ENCODE results near the gene POLA1.
"Not testable (repeated sequence)": the region's sequence is repeated elsewhere in the genome, so short reads cannot be mapped to it uniquely, and the experiment has no call there.

The POLA1 gene

DNA sequence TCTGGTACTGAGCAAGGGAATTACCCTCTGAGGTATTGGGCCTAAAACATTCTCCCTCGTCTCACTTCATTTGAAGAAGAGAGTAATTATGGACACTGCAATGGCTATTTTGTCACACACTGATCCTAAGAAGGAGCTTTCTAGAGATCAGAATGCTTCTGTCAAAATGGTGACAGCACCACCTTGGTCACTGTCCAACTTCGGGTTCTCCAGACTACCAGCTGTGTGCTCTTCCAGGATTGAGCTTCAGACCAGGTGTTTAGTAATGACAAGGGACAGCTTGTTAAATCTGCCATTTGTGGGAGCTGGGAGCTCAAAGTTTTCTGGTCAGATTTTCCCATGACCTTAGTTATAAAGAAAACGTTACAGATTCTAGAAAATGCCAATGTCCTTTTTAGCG, 105.4 kb downstream of the POLA1 start:
- no peak for DNase-seq

DNA sequence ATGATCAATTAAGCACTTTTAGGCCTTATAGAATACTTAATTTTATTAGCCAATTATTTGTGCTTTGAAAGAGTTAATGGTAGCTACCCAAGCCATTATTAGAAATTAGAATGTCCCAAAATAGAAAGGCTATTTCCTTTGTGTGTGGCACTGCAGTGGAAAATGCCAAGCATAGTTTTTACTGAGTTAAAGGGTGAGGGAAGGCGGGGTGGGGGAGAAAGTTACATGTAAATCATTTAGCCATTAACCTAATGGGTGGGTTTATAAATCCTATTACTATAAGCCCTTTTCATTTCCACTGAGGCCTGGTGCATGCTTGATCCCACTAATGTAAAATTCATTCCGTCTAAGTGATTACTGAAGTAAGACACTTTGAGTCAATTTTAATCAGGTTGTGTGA, 105.8 kb downstream of the POLA1 start:
- DNase-seq = no peak

DNA sequence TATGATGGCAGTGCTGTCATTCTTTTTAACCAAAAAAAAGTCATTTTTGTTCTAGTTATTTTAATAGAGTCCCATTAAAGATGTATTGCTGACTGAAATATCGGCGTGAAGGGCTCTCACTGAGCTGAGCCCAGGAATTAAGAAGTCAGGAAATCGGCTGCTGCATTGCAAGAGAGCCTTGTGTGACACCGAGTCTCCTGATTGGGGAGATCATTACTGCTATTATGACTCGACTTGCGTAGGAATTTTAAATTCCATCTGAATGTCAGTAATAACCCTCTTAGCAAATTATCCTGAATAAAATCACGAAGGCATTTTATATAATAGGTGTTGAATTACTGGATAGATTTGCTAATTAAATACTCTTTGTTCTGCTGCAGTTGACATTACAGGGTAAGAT, 111.5 kb downstream of the POLA1 start:
- DNase-seq = no peak

DNA sequence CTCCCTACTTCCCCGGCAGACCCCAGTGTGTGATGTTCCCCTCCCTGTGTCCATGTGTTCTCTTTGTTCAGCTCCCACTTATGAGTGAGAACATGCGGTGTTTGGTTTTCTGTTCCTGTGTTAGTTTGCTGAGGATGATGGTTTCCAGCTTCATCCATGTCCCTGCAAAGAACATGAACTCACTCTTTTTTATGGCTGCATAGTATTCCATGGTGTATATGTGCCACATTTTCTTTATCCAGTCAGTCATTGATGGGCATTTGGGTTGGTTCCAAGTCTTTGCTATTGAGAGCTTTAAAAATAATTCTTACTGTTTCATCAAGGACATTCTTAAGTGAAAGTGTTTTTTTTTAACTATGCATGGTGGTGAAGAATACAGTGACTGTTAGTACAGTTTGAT, 126.1 kb downstream of the POLA1 start:
- DNase-seq = not testable (repeated sequence)

DNA sequence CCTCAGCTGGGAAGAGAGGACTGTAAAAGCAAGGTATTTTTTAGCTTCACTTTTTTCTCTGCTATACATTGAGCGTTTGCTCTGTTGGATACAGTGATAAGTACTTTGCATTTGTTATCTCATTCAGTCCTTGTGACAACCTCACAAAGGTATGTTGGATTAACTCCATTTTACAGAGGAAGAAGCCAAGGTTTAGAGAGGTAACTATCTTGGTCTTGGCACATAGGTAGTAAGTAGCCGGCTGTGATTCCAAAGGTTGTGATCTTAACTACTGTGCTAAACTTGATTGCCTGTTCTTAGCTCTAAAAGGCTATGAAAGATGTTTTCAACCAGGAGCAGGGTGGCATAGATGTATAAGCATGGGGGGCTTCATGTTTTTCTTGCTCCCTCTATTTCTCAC, 134.4 kb downstream of the POLA1 start:
- no peak for DNase-seq

DNA sequence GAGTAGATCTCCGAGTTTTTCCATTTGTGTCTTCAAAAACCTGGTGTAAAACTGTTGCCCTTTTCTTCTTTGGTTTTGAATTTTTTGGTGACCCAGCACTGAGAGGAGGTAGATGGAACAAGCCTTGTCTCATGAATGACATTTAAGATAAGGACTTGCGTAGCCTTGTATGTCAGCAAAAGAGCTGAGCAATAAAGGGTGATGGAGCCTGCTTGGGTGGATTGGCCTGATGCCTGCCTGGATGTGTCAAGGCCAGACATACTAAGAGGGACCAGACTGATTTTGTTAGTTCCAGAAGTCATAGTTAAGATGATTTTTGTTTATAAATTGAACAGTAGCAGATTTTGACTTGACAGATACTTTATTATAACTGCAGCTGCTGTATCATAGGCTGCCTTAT, 134.9 kb downstream of the POLA1 start:
- no peak for DNase-seq

DNA sequence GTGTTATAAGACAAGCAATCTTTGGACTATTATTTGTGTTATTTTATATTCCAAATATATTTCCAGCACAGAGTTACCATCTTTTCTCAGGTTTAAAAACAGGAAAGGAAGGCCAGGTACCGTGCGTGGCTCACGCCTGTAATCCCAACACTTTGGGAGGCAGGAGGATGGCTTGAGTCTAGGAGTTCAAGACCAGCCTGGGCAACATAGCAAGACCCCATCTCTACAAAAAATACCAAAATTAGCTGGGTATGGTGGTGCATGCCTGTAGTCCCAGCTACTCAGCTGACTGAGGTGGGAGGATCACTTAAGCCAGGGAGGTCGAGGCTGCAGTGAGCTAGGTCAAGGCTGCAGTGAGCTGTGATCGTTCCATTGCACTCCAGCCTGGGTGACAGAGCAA, 140.0 kb downstream of the POLA1 start:
- no peak for DNase-seq

DNA sequence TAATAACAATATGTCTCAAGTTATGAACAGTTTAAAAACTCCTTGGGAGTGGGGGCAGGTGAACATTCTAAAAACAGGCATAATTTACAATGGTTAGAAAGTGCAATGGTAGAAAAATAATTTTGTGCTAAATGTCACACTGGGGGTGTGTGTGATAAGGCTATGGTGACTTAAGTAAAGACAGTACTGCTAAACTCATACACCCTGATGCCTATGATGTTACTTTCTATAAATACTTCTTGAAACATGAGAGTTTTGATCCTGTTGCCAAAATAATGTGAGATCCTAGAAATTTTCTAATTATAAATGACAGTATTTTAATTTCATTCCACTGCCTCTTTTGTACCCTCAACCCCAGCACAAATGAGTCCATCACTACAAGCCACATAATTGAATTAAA, 144.2 kb downstream of the POLA1 start:
- no peak for DNase-seq

DNA sequence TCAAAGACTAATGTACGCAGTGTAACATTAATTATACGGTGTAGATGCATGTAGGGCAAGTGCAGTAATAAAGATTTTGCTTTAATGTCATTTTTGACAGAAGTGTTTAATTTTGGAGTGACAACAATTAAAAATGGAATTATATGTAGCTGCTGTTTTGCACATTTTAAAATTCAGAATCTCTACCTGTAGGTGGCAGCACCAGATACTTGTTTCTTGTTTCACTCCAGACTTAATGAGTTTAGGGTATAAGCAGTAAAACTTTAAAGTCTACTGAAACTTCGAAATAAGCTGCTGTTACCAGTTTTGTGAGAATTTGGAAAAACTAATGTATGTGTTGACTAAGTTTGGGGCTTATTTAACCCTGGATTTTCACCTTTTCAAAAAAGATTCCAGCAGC, 144.9 kb downstream of the POLA1 start:
- DNase-seq = peak; percentile 5

DNA sequence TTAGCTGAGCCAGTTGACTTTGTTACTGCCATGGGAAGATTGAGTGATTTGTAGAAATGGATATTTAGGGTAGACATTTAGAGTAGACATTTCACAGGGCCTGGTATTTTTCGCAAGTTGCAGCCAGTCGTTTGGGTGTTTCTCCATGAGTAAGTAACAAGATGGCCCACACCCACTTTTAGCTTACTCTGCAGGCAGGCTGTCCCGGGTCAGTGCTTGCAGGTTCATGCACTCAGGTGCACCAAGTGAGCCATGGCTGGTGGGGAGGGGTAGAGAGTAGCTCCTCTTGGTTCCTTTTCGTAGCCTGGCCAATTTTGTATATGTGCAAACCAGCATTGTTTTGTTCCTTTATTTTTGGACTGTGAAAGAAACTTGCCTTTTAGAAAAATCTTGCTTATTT, 145.6 kb downstream of the POLA1 start:
- no peak for DNase-seq

DNA sequence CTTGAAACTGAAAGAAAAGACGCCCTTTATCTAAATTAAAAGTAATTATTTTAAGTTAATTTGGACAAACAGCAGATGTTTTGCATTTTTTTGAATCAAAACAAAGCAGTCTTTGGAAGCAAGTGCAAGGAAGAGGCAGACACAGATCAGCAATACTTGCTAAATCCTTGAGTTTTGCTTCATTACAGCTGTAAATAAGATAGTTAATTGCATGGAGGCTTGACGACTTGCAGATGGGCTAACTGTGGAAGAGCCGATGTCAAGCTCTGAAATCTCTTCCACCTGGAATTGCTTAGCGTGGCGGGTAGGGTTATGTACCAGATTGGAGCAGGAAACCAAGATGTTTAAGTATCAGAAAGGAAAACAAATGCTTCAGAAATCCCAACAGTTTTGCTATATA, 148.8 kb downstream of the POLA1 start:
- DNase-seq = no peak

DNA sequence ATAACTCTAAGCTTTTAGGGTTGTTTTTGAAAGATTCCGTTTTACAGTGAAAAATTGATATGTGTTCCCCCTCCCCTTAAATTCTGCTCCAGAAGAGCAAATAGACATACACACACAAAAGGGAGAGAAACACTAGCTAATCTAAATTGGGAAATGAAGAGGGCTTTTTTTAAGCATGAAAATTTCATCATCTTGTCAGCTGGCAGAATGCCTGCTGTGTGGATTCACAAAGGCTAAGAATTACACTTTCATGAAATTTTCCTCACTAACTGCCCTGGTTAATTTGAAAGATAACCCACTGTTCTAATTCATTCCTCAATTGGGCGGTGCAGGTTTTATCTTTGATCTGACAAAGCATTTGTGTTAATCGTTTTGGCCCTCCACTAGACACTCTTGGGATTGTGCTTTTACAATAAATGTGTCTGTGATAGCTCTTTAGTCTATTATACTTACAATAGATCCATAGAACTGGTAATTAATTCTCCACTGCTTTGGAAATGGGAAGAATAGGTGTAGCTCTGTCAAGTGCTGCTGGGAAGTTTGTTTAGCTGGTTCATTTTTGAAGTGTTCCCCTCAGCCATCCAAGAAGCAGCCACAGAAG, 152.9 kb downstream of the POLA1 start:
- no peak for DNase-seq

DNA sequence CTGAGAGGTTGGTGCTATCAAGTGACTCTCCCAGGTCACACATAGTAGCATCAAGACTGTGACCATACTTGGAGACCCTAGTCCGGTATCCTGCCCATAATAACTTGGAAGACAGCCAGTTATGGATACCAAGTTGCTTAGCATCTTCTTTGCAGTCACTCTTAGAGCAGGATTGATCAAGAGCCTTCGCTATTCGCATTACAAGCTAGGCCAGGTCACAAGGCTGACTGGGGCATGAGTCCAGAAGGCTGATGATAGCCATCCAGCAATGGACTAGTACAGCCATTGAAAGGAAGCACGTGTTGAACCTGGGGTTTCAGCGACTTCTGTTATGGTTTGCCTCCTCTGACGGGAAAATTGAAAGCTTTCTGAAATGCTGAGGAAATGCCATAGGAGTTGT, 157.6 kb downstream of the POLA1 start:
- no peak for DNase-seq

DNA sequence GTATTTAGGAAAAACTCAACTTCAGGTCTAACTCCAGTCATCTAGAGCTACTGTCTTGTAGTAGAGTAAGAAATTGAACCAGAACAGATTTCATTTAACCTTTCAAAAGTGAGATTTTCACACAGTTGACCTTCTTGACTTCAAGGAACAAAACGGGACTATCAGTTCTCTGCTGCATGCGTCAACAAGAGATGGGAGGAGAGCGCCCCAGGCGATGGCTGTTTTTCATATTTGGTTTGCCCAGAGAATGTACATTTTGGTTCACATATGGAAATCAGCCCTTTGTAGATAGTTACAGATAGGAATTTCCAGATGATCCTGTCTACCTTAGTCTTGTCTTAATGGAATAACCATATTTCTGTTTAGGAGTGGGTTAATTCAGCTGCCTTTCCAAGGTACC, 158.1 kb downstream of the POLA1 start:
- DNase-seq = no peak

DNA sequence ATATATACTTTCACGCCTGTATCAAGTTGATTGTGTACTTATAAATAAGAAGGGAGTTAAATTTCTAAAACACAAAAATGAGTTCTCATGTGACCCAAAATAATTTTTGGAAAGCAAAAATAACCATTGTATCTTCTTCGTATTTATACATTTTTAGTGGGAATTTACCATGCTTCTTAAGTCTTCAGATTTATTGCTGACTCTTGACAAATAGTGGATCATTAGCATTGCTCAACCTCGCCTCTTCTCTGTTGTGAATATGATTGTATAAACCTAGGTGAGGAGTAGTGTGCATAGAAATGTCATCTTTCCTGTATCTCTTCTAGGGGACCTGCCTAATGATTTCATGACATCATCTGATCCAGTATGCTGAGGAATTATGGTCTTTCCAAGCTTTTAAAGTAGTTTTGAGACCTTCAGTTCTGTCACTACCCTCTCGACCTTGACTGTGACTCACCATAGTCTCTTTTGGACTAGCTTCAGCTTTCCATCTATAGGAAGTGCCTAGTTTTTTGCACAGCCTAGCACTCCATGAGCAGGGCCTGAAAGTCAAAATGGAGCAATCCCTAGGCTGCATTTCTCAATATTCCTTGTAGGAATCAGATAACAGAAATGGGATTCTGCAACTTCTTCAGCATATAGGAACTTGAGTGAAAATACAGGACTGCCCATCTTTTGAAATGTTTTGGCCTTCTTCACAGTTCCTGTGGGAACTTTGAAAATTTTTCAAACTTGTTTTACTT, 164.5 kb downstream of the POLA1 start:
- no peak for DNase-seq

DNA sequence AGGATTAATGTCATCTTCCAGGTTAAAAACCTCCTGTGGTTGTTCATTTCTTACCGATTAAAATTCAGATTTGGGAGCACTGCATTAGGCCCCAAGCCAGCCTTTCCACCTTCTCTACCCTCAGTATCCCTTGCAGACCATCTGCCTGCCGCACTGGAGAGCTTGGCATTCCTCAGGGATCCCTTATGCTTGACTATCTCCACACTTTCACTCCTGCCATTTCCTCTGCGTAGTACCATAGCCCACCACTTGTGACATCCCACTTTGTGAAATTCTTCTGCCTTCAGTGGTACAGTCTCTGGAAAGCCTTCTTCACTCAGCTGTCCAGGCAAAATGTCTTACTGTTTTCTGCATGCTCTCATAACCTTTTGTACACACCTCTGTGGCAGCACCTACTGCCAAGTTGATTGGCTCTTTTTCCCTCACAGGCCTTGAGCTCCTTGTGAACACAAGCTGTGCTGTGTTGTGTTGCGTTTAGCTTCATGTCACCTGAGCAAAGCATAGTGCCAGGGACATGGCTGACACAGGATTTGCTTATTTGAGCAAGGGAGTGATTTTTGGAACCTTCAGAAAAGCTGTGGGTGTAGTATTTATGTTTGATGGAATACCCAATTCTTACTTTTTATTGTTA, 165.6 kb downstream of the POLA1 start:
- DNase-seq = no peak

DNA sequence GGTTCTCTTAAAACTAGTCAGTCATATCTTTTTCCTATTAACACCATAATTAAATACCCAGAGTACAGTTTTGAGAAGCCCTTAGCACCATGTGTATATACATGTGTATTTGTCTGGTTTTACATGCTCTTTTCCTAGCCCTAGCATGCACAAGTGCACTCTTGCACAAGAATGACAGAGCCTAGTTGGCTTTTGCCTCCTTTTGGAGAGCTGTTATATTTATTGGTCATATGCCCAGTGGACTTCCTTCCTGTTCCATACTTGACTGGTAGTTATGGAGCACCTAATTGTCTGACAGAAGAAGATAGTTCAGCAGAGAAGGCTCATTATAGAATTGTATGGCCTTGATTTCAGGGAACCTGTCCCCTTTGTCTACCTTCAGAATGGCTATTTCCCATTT, 166.4 kb downstream of the POLA1 start:
- no peak for DNase-seq

DNA sequence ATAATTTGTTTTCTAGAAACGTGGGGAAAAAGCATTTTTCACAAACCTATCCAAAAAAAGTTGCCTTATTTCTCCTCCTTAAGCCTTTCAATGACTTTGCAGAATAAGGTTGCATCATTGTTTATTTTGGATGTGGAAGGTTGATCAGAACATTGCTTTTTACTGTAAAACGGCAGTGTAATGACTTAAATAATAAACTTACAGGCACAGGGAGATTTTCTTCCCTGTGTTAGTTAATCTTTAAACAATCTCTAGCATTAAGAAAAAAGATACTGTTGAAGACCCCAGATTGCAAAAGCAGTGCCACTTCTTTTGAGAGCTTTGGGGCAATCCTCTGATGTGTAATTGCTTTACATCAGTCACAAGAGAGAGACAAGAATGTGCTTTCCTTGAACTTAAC, 168.6 kb downstream of the POLA1 start:
- no peak for DNase-seq

DNA sequence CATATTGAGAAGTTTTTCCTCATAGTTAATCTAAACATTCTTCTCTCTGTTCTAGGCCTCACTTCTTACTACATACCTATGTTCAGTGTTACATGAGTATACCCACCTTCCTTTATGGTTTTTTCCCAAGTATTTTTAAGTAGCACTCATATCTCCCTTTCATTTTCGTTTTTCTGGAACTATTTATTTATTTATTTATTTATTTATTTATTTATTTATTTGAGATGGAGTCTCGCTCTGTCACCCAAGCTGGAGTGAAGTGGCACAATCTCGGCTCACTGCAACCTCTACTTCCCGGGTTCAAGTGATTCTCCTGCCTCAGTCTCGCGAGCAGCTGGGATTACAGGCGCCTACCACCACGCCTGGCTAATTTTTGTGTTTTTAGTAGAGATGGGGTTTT, 170.1 kb downstream of the POLA1 start:
- DNase-seq = not testable (repeated sequence)

DNA sequence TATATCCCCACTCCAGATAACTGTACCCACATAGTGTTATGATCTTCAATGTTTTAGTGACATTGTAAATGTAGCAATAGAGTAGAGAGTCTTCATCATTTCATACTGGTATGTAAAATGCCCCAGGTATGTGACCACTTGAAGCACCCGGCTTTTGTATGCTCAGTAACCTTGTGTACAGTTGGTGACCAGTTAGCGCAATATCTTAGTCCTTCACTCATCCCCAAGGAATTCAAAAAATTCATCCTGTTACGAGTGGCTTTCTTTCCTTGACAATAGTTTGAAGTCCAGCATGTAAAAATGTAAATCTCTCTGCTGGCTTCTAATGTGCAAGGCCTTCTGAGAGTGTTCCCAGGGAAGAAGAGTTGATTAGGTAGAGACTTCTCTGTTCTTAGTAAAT, 176.4 kb downstream of the POLA1 start:
- DNase-seq = no peak

DNA sequence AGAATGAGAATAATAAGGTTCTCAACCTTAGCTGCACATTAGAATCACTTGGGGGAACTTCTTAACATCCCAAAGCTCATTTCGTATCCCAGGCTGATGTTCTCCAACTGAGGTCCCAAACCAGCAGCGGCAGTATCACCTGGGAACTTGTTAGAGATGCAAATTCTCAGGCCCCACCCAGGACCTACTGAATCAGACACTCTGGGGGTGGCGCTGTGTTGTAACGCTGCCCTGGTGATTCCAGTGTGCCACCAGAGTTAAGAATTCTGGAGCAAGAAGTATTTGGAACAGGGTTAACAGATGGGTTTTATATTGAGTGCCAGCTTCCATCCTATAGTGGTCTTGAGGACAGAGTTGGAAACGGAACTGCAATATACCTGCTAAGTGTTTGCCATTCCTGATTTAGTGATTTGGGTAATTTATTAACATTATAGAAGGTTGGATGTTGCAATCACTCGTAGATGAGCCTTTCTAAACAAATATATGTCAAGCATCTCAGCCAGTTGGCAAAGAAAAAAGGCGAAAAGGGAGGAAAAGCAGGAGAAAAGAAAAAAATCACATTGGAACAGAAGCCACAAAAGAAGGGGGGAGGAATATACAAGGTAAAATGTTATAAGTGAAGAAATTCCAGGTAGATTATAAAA, 181.0 kb downstream of the POLA1 start:
- DNase-seq = no peak

DNA sequence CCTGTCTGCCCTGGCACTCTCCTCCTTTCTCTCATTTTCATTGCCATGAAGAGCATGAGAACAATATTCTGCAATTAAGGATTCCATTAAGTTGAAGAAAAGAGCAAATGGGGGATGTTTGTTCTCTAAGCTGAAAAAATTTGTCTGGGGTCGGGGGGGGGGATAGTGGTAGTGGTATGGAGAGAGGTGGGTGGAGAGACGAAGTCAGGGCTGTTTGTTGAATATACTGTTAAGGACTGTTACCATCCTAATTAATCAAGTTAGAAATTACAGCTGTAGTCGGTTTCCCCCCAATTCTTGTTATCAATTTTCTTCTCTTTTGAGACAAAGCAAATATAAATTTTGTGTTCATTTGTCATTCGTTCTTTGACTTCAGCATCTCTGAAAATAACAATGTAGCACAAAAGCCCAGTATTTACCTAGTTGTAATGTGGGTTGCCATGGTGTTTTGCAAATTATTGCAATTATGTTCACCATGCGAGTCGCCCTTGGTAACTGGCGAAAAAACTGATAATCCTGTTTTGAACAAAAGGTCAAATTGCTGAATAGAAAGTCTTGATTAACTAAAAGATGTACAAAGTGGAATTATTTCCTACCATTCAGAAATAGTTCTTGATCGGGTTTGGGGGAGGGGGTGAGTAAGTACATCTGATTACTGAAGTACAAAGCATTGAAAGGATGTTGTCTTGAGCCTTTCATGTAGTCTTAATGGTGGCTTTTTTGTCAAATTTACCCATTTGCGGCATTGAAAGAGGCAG, 183.0 kb downstream of the POLA1 start:
- no peak for DNase-seq

DNA sequence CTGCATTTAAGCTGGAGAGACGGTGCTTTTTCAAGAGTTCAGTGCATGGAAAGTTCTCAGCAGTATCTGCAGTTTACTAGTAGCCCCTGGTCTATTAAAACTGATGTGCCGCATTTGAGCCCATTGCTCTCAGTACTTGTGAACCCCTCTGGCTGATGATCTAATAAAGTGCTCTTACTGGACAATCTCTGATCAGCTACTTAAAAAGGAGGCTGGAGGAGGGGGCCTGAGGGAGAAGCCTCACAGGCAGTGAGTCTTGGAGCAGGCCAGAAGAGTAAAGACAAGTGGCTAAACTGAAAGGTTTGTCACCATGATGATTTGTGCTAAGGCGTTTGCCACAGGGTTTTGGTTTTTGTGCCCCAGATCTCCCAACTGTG, 183.6 kb downstream of the POLA1 start:
- DNase-seq = no peak

All from central memory CD4-positive, alpha-beta T cell (primary cell).